ENCODE measurements around the gene CTSE.
A peak's percentile ranks its signal among the peaks of the same experiment; 100 is the strongest.

CTSE gene

GRCh38 chr1:205989786-205990185 is 33.9 kb downstream of the CTSE start:
- no peak for DNase-seq

- no peak for DNase-seq
These were observed 35.1 kb downstream of the CTSE start for GRCh38 chr1:205988585-205988995.

DNA sequence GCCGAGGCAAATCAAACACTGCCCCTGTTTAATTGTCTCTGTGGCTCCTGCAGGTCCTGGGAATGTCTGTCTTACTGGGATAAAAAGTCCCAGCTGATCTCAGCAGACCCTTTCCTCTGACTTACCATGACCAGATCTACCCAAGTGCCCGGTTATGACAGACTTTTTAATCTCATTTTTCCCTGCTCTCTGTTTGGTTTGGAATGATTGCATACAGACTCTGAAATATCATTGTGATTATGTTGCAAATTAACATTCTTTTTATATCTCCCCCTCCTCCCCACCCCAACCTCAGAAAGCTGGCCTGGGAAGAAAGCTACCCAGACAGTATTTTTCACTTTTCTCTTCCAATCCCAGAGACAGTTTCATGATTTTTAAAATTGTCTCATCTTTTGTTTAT is 36.8 kb downstream of the CTSE start:
- DNase-seq = no peak

DNA sequence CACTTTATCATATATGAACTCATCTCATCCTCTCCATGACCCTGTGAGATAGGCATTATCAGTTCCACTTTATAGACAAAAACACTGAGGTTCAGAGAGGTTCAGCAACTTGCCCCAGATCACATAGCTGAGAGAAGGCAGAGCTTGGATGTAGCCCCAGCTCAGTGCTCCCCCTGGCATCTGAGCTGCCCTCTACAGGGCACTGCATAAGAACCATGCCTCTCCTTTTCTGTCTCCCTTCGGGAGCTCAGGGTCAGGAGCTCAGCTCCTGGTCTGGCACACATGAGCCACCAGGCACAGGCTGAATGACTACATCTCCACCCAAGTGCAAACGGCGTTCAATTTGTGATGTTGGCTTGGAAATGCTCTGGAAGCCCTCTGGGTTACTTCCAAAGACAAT is 37.4 kb downstream of the CTSE start:
- DNase-seq = no peak

- no peak for DNase-seq
These were observed 38.2 kb downstream of the CTSE start for GRCh38 chr1:205985330-205986005.

GRCh38 chr1:205983925-205984725 is 39.6 kb downstream of the CTSE start:
- DNase-seq = peak; percentile 33 to 52

DNA sequence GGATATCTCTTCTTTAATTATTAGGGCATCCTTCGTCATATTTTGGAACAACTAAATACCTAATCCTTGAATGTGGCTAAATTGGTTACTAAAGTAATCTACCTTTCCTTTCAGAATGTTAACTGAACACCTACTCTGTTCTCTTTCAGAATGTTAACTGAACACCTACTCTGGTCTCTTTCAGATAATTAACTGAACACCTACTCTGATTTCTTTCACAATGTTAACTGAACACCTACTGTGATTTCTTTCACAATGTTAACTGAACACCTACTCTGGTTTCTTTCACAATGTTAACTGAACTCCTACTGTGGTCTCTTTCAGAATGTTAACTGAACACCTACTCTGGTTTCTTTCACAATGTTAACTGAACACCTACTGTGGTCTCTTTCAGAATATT is 42.4 kb downstream of the CTSE start:
- no peak for DNase-seq

GRCh38 chr1:205980237-205980870 is 43.3 kb downstream of the CTSE start:
- DNase-seq = no peak

GRCh38 chr1:205979301-205979700 is 44.4 kb downstream of the CTSE start:
- no peak for DNase-seq

- DNase-seq = no peak
These were observed 45.0 kb downstream of the CTSE start for GRCh38 chr1:205978676-205979075.

DNA sequence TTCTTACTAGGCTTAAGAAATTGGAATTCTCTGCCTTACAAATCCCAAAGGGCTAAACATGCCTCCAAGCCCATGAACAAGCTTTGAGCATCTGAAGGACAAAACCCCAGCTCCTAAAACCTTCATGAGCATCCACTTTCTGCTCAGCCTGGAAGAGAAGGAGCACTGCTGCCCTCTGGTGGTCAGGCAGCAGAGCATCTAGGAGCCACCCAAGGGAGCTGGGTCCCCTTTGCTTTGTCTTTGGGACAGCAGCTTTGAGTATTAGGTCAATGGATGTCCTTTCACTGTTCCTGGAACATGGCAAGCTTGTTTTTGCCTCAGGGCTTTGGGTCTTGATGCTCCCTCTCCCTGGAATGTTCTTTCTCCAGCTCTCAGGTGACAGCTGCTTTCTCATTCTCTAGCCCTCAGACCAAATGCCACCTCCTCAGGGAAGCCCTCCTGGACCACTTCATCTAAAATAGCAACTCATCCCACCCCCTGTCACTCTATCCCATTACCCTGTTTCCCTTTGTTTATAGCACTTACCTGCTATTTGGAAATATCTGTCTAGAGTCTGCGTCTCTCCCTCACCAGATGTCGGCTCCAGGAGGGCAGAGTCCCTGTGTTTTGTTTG is 46.2 kb downstream of the CTSE start:
- DNase-seq = peak; percentile 80 to 81

- DNase-seq = no peak
These were observed 46.8 kb downstream of the CTSE start for GRCh38 chr1:205976708-205977401.

DNA sequence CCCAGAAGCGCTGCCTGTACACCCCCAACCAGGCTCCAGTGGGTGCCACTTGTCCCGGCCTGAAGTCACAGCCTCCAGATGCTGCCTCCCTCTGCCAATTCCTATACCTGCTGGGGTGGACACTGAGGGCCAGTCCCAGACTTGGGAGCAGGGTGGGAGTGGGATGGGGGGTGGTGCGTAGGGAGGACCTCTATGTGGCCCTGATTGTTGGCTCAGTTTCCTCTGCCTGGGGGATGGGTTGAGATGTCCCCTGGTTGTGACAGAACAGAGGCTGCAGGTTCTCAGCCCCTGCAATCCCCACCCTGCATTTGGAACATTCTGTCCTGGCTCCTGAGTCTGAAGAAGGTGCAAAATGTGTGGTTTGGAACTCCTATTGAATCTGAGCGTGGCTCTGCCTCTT is 47.7 kb downstream of the CTSE start:
- DNase-seq = no peak

DNA sequence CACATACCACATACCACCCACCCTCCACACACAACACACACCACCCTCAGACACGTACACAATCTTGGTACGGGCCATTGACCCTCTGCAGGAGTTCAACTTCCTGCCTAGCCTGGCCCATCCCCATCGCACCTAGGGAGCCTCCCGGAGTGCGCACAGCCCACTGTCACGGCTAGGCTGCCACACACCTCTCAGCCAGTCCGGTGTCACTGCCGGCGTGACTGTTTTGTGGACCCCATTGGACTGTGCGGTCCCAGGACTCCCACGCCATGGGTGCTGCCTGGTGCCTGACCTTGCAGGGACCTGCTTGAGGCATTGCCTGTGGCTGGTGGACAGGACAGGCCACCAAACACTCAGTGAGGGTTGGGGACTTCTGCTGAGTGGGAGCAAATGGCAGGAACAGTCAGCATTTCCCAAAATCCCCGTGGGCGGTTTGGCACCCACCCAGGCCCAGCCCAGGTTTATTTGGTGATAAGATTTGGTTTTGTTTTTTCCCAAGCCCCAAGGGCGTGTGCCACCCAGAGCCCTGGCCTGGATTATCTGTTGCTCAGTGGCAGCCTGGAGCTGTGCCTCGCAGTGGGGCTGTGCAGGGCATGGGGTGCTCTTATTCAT is 48.2 kb downstream of the CTSE start:
- DNase-seq = no peak

DNA sequence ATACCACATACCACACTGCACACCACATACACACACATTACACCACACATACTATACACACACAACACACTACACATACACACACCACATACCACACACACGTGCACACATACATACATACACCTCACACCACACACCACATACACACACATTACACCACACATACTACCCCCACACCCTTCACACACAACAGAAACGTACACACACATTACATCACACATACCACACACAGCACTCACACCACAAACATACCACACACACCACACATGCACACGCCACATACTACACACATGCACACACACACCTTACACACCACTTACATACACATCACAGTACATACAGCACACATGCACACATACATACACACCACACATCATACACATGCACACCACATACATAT is 49.0 kb downstream of the CTSE start:
- no peak for DNase-seq

GRCh38 chr1:205973377-205974232 is 50.1 kb downstream of the CTSE start:
- DNase-seq = no peak

DNA sequence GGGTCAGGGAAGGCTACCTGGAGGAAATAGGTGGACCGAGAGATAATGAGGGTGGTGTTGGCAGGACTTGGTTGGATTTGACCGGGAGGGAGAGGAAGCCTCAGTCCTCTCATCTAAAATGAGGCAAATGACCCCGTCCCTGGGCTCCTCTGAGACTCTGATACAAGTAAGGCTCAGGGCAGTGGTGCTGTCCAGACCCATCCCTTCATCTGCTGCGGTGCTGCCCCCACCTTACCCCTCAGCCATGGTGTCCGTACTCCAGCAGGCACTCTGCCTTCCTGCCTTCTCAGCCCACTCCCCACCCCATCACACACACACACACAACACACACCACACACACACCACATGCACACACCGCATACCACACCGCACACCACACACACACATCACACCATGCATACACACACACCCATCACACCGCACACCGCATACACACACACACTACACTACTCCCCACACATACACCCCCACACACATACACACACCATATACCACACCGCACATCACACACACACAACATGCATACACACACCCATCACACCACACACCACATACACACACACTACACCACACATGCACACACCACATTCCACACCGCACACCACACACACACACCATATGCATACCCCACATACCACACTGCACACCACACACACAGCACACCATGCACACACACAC is 51.1 kb downstream of the CTSE start:
- no peak for DNase-seq

GRCh38 chr1:205972081-205972480 is 51.6 kb downstream of the CTSE start:
- no peak for DNase-seq

DNA sequence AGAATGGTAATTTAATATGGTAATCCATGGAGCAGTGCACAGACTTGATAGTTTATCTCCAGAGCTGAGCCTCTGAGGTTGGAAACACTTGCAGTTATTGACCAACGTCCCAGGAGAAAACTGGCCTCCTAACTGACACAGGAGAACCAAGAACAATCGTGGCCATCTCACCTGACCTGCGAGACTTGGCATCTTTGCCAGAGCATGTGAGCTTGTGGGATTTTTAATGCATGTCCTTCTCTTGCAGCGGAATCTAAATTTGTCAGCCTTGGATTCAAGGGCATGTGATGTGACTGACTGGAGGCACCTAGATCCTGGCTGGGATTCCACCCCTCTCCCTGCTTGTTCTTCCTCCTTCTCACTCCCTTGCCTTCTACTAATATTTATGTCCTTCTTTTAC is 52.6 kb downstream of the CTSE start:
- DNase-seq = no peak

- DNase-seq = no peak
These were observed 53.2 kb downstream of the CTSE start for GRCh38 chr1:205970486-205970885.

DNA sequence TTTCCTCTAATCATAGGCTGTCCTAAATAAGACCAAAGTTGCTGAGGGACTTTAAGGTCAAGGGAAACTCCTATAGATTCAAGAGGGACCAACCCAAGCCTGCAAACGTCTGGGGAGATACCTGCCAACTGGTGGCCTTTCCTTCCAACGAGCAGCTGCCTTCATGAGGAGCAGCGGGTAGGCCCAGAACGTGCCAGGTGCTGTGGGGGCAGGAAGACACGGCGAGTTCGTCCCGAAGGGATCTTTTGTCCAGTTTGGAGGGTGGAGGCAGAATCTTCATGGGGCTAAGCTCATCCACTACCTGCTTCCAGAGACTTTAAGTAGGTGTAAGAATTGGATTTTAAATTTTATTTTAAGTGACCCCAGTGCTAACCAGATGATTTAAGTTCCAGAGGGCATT is 54.5 kb downstream of the CTSE start:
- DNase-seq = no peak
